Trophoblast cell (in vitro differentiated cells and primary cell): ENCODE measurements around the gene VAT1.

Experiments used
- DNase-seq, 2 donors: peaks; one replicate each; pipeline ENCODE4 v3.0.0-alpha.2; 2016
- H2AFZ ChIP-seq: 2 replicates; pipeline ENCODE4 v1.6.1; 2013; ENCODE audit warnings: low read length, moderate library complexity, mild to moderate bottlenecking; ENCODE audit not compliant: insufficient read depth, poor library complexity
- H2AK5ac ChIP-seq: 2 replicates; pipeline ENCODE4 v1.6.1; 2013; ENCODE audit warnings: mild to moderate bottlenecking, low read length
- H2BK120ac ChIP-seq: 2 replicates; pipeline ENCODE4 v1.6.1; 2013; ENCODE audit warnings: low read length, mild to moderate bottlenecking, moderate library complexity; ENCODE audit not compliant: insufficient read depth, poor library complexity
- H2BK12ac ChIP-seq: 2 replicates; pipeline ENCODE4 v1.6.1; 2013; ENCODE audit warnings: mild to moderate bottlenecking, low read length, moderate library complexity
- H2BK5ac ChIP-seq: 2 replicates; pipeline ENCODE4 v1.6.1; 2013; ENCODE audit warnings: low read length, low read depth, moderate library complexity, mild to moderate bottlenecking; ENCODE audit not compliant: poor library complexity
- H3K14ac ChIP-seq: 2 replicates; pipeline ENCODE4 v1.6.1; 2013; ENCODE audit warnings: mild to moderate bottlenecking, low read length
- H3K18ac ChIP-seq: 2 replicates; pipeline ENCODE4 v1.6.1; 2013; ENCODE audit warnings: mild to moderate bottlenecking, low read length
- H3K23ac ChIP-seq: 2 replicates; pipeline ENCODE4 v1.6.1; 2013; ENCODE audit warnings: low read length
- H3K27ac ChIP-seq: 2 replicates; pipeline ENCODE4 v1.5.1; 2013; ENCODE audit warnings: low read depth, mild to moderate bottlenecking, inconsistent platforms, low read length, moderate library complexity
- H3K27me3 ChIP-seq: 2 replicates; pipeline ENCODE4 v1.6.1; 2013; ENCODE audit warnings: inconsistent platforms, mild to moderate bottlenecking, low read length, moderate library complexity; ENCODE audit not compliant: insufficient read depth
- H3K36me3 ChIP-seq, 2 experiments: 1 replicate in 1 of 2; 2 replicates in 1 of 2; pipeline ENCODE4 v1.6.1; 2013; ENCODE audit warnings: low read length in 2 of 2, mild to moderate bottlenecking in 2 of 2, moderate library complexity in 1 of 2; ENCODE audit not compliant: insufficient read depth in 2 of 2, control insufficient read depth in 1 of 2
- H3K4ac ChIP-seq: 2 replicates; pipeline ENCODE4 v1.6.1; 2013; ENCODE audit warnings: low read depth, mild to moderate bottlenecking, low read length, moderate library complexity
- H3K4me1 ChIP-seq, 2 experiments: 1 replicate in 1 of 2; 2 replicates in 1 of 2; pipeline ENCODE4 v1.6.1; 2013; ENCODE audit warnings: low read length in 2 of 2, mild to moderate bottlenecking in 2 of 2, moderate library complexity in 1 of 2; ENCODE audit not compliant: insufficient read depth in 2 of 2, control insufficient read depth in 1 of 2
- H3K4me2 ChIP-seq: 2 replicates; pipeline ENCODE4 v1.6.1; 2013; ENCODE audit warnings: inconsistent platforms, mild to moderate bottlenecking, low read length, moderate library complexity
- H3K4me3 ChIP-seq: 2 replicates; pipeline ENCODE4 v1.5.1; 2013; ENCODE audit warnings: mild to moderate bottlenecking, low read depth, low read length, inconsistent platforms
- H3K79me1 ChIP-seq: one replicate; pipeline ENCODE4 v1.6.1; 2013; ENCODE audit warnings: low read length
- H3K79me2 ChIP-seq: 2 replicates; pipeline ENCODE4 v1.6.1; 2013; ENCODE audit warnings: low read length, mild to moderate bottlenecking; ENCODE audit not compliant: control insufficient read depth, insufficient read depth, poor library complexity
- H3K9ac ChIP-seq: 2 replicates; pipeline ENCODE4 v1.6.1; 2013; ENCODE audit warnings: mild to moderate bottlenecking, low read length
- H3K9me3 ChIP-seq: 2 replicates; pipeline ENCODE4 v1.6.1; 2013; ENCODE audit warnings: low read depth, mild to moderate bottlenecking, control low read depth, inconsistent platforms, low read length; ENCODE audit not compliant: insufficient read depth
- H4K12ac ChIP-seq: 2 replicates; pipeline ENCODE4 v1.6.1; 2013; ENCODE audit warnings: low read depth, mild to moderate bottlenecking, low read length, moderate library complexity
- H4K8ac ChIP-seq: 2 replicates; pipeline ENCODE4 v1.6.1; 2013; ENCODE audit warnings: low read depth, mild to moderate bottlenecking, low read length, moderate library complexity
- H4K91ac ChIP-seq: one replicate; pipeline ENCODE4 v1.6.1; 2013; ENCODE audit warnings: low read depth, mild to moderate bottlenecking, low read length, moderate library complexity
- WGBS: extraction: QIAGEN DNeasy Blood & Tissue Kit; methylation state at CpG from one replicate; pipeline ENCODE4 v1.1.7; 2013; ENCODE audit warnings: missing lambda C conversion rate; ENCODE audit not compliant: insufficient read length, insufficient coverage; ENCODE audit errors: extremely low coverage; 5-methylcytosine and 5-hydroxymethylcytosine counted together

Gene VAT1

GRCh38 chr17:43031666-43032065, 9.5 kb upstream of the VAT1 start:
- Histone ChIP-seq H3K4ac (no peak overlapping the region), H3K27me3 (no peaks in the 10 kb centered on the region), H3K9ac (no peak overlapping the region), H2AK5ac (no peak overlapping the region), H3K4me3 (no peak overlapping the region), H4K8ac (no peak overlapping the region), H4K12ac (no peak overlapping the region), H2AFZ (no peak overlapping the region), H3K4me2 (no peak overlapping the region), H3K18ac (no peak overlapping the region), H3K79me2 (no peaks in the 10 kb centered on the region), H3K79me1 (no peaks in the 10 kb centered on the region), H3K36me3 (no peaks in the 10 kb centered on the region), H4K91ac (no peak overlapping the region), H3K23ac (no peak overlapping the region), H2BK12ac (no peak overlapping the region), H3K14ac (no peak overlapping the region), H2BK120ac (no peak overlapping the region), H3K9me3 (no peaks in the 10 kb centered on the region), H2BK5ac (no peak overlapping the region), H3K27ac (no peak overlapping the region), H3K4me1 (peaks cover 8 to 12% of the 10 kb centered on the region in 2 experiments)
- no CpG with 5 or more reads among the region's 3 CpGs for WGBS
- no peak for DNase-seq

- Histone ChIP-seq H3K18ac (no peak overlapping the region), H3K23ac (no peak overlapping the region), H3K4me3 (no peak overlapping the region), H4K91ac (no peak overlapping the region), H3K9ac (no peak overlapping the region), H3K14ac (no peak overlapping the region), H3K27ac (no peak overlapping the region), H2BK5ac (no peak overlapping the region), H3K4me1 (peaks cover 8 to 15% of the 10 kb centered on the region in 2 experiments), H2AK5ac (no peak overlapping the region), H4K12ac (no peak overlapping the region), H3K79me1 (no peaks in the 10 kb centered on the region), H4K8ac (no peak overlapping the region), H3K4ac (no peak overlapping the region), H3K9me3 (no peaks in the 10 kb centered on the region), H3K27me3 (no peaks in the 10 kb centered on the region), H2AFZ (no peak overlapping the region), H3K36me3 (no peaks in the 10 kb centered on the region), H2BK12ac (no peak overlapping the region), H3K79me2 (no peaks in the 10 kb centered on the region), H2BK120ac (no peak overlapping the region), H3K4me2 (no peak overlapping the region)
- WGBS = no CpG with 5 or more reads among the region's 6 CpGs
- no peak for DNase-seq
These were observed 8.1 kb upstream of the VAT1 start for GRCh38 chr17:43030137-43030767.

GRCh38 chr17:43028221-43028861, 6.2 kb upstream of the VAT1 start:
- Histone ChIP-seq H3K14ac (no peak overlapping the region), H3K27ac (no peak overlapping the region), H3K79me2 (no peaks in the 10 kb centered on the region), H3K23ac (no peak overlapping the region), H3K4me1 (peaks cover 0 to 6% of the 10 kb centered on the region in 2 experiments), H3K9me3 (no peaks in the 10 kb centered on the region), H2BK12ac (no peak overlapping the region), H4K8ac (no peak overlapping the region), H4K91ac (no peak overlapping the region), H3K36me3 (no peaks in the 10 kb centered on the region), H3K4ac (no peak overlapping the region), H3K27me3 (no peaks in the 10 kb centered on the region), H3K4me2 (no peak overlapping the region), H3K18ac (no peak overlapping the region), H3K79me1 (peaks cover 2% of the 10 kb centered on the region), H2BK120ac (no peak overlapping the region), H2AFZ (no peak overlapping the region), H3K9ac (no peak overlapping the region), H2AK5ac (no peak overlapping the region), H4K12ac (no peak overlapping the region), H2BK5ac (no peak overlapping the region), H3K4me3 (no peak overlapping the region)
- no CpG with 5 or more reads among the region's 17 CpGs for WGBS
- DNase-seq = peak; percentile 83 to 88

- no peaks in the 10 kb centered on the region for H3K36me3 ChIP-seq
- H3K9ac ChIP-seq = no peak overlapping the region
- WGBS = no CpG with 5 or more reads among the region's 9 CpGs
- H2BK12ac ChIP-seq = no peak overlapping the region
- H4K91ac ChIP-seq = no peak overlapping the region
- H2AFZ ChIP-seq = no peak overlapping the region
- H3K18ac ChIP-seq = no peak overlapping the region
- no peak overlapping the region for H2AK5ac ChIP-seq
- no peak overlapping the region for H3K27ac ChIP-seq
- H4K12ac ChIP-seq = no peak overlapping the region
- no peak for DNase-seq
- no peak overlapping the region for H2BK5ac ChIP-seq
- H3K4ac ChIP-seq = no peak overlapping the region
- no peak overlapping the region for H4K8ac ChIP-seq
- H3K4me1 ChIP-seq = peaks cover 0 to 6% of the 10 kb centered on the region in 2 experiments
- H3K14ac ChIP-seq = no peak overlapping the region
- H3K23ac ChIP-seq = no peak overlapping the region
- H3K79me1 ChIP-seq = peaks cover 2% of the 10 kb centered on the region
- H3K4me2 ChIP-seq = no peak overlapping the region
- H3K27me3 ChIP-seq = no peaks in the 10 kb centered on the region
- no peak overlapping the region for H3K4me3 ChIP-seq
- no peaks in the 10 kb centered on the region for H3K9me3 ChIP-seq
- H3K79me2 ChIP-seq = no peaks in the 10 kb centered on the region
- H2BK120ac ChIP-seq = no peak overlapping the region
These were observed 5.2 kb upstream of the VAT1 start for GRCh38 chr17:43027091-43028032.
